Measurements from ENCODE around the gene RAP1GAP.

RAP1GAP gene

GRCh38 chr1:21670059-21670881 is 1.1 kb upstream of the RAP1GAP start:
- no peaks in the 10 kb centered on the region for H3K36me3 Mint-ChIP-seq (ENCODE audit: low read depth)
- peaks cover 32% of the 10 kb centered on the region for H3K27me3 Mint-ChIP-seq

DNA sequence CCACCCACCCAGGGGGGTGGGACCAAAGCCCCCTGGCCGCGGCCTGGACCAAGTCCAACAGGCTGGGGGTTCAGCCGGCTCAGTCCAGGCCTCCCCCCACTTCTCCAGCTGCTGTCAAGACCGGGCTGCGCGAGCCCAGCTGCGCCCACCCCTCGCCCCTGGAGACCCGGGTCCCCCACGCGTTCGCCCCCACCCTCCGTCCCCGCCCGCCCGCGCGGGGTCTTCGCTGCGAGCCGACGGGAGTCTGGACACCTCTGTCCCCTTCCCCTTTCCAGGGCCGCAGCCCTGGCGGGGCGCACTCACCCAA is 253 bp downstream of the RAP1GAP start:
- no peak overlapping the region for H3K27ac Mint-ChIP-seq
- no peaks in the 10 kb centered on the region for H3K9me3 Mint-ChIP-seq
- ATAC-seq (no peak), DNase-seq (no peak)
- H3K27me3 Mint-ChIP-seq = peaks cover 45% of the 10 kb centered on the region
- peaks cover 9% of the 10 kb centered on the region for H3K4me1 Mint-ChIP-seq
- no peaks in the 10 kb centered on the region for H3K36me3 Mint-ChIP-seq (ENCODE audit: low read depth)
- H3K4me3 Mint-ChIP-seq = no peak overlapping the region

More at GRCh38 chr1:21670059-21670881, 1.1 kb upstream of the RAP1GAP start:
- no peak overlapping the region for H3K4me3 Mint-ChIP-seq
- no peaks in the 10 kb centered on the region for H3K9me3 Mint-ChIP-seq
- no peak overlapping the region for H3K27ac Mint-ChIP-seq
- no peak for DNase-seq
- no peak for ATAC-seq
- H3K4me1 Mint-ChIP-seq = peaks cover 9% of the 10 kb centered on the region

- Mint-ChIP-seq H3K36me3 (ENCODE audit: low read depth) (no peaks in the 10 kb centered on the region), H3K4me3 (no peak overlapping the region), H3K9me3 (no peaks in the 10 kb centered on the region), H3K4me1 (peaks cover 9% of the 10 kb centered on the region), H3K27ac (no peak overlapping the region), H3K27me3 (peaks cover 48% of the 10 kb centered on the region)
- DNase-seq (no peak), ATAC-seq (no peak)
These were observed 766 bp downstream of the RAP1GAP start for GRCh38 chr1:21668232-21668950.

GRCh38 chr1:21667348-21668231 is 1.6 kb downstream of the RAP1GAP start:
- H3K36me3 Mint-ChIP-seq (ENCODE audit: low read depth) = no peaks in the 10 kb centered on the region
- H3K9me3 Mint-ChIP-seq = no peaks in the 10 kb centered on the region
- H3K4me3 Mint-ChIP-seq = no peak overlapping the region
- no peak for ATAC-seq
- no peak overlapping the region for H3K27ac Mint-ChIP-seq
- no peak for DNase-seq
- peaks cover 48% of the 10 kb centered on the region for H3K27me3 Mint-ChIP-seq
- peaks cover 9% of the 10 kb centered on the region for H3K4me1 Mint-ChIP-seq

- H3K4me3 Mint-ChIP-seq = no peak overlapping the region
- H3K27me3 Mint-ChIP-seq = peaks cover 48% of the 10 kb centered on the region
- no peak for DNase-seq
- H3K36me3 Mint-ChIP-seq (ENCODE audit: low read depth) = no peaks in the 10 kb centered on the region
- peak; percentile 3 for ATAC-seq
- no peak overlapping the region for H3K27ac Mint-ChIP-seq
- H3K9me3 Mint-ChIP-seq = no peaks in the 10 kb centered on the region
- peaks cover 9% of the 10 kb centered on the region for H3K4me1 Mint-ChIP-seq
These were observed 2.4 kb downstream of the RAP1GAP start for GRCh38 chr1:21666576-21667320.

- no peak for ATAC-seq
- peaks cover 9% of the 10 kb centered on the region for H3K4me1 Mint-ChIP-seq
- no peak overlapping the region for H3K27ac Mint-ChIP-seq
- no peak for DNase-seq
- H3K9me3 Mint-ChIP-seq = no peaks in the 10 kb centered on the region
- H3K36me3 Mint-ChIP-seq (ENCODE audit: low read depth) = no peaks in the 10 kb centered on the region
- peaks cover 54% of the 10 kb centered on the region for H3K27me3 Mint-ChIP-seq
- H3K4me3 Mint-ChIP-seq = no peak overlapping the region
These were observed 3.2 kb downstream of the RAP1GAP start for GRCh38 chr1:21665711-21666575.

GRCh38 chr1:21664806-21665588 is 4.2 kb downstream of the RAP1GAP start:
- Mint-ChIP-seq H3K4me3 (no peak overlapping the region), H3K36me3 (ENCODE audit: low read depth) (no peaks in the 10 kb centered on the region), H3K27me3 (peaks cover 52% of the 10 kb centered on the region), H3K4me1 (peaks cover 9% of the 10 kb centered on the region), H3K27ac (no peak overlapping the region), H3K9me3 (no peaks in the 10 kb centered on the region)
- no peak for DNase-seq
- ATAC-seq = no peak

DNA sequence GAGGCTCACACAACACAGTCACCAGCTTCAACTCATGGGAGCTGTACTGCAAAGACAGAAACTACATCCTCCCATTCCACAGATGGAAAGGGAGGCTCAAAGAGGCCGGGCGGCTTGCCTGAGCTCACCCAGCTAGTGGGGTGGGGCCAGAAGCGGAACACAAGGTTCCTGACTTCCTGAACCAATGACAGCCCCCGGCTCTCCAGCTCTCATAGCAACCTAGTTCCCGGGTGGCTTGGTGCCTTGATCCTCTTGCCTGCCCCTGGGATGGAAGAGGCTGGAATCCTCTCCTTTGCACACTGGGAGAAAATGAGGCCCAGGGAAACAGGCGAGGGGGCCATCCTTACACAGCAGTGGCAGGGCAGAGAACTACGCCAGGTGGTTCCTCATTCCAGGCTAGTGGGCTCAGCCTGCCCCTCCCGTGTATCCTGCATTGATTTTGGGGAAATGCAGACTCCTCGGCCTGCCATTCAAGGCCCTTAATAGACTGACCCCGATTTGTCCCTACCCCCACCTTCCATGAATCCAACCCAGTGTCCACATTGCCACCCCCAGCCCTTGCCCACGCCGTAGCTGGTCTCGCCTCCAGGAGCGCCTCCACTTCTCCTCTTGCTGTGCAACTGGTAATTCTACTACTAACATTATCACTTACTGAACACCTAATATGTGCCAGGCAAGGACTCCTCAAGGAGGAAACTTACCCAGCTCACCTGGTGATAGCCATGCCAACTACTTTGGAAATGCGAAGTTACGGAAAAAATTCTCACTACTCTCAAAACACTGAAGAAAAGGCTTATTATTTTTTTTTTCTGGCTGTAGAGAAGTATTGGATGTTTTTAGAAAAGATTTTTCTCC is 5.0 kb downstream of the RAP1GAP start:
- peaks cover 50% of the 10 kb centered on the region for H3K27me3 Mint-ChIP-seq
- no peaks in the 10 kb centered on the region for H3K36me3 Mint-ChIP-seq (ENCODE audit: low read depth)
- H3K4me3 Mint-ChIP-seq = no peak overlapping the region
- ATAC-seq (no peak), DNase-seq (no peak)
- no peaks in the 10 kb centered on the region for H3K9me3 Mint-ChIP-seq
- peaks cover 6% of the 10 kb centered on the region for H3K4me1 Mint-ChIP-seq
- no peak overlapping the region for H3K27ac Mint-ChIP-seq

- H3K36me3 Mint-ChIP-seq (ENCODE audit: low read depth) = no peaks in the 10 kb centered on the region
- H3K27ac Mint-ChIP-seq = no peak overlapping the region
- no peaks in the 10 kb centered on the region for H3K9me3 Mint-ChIP-seq
- peaks cover 6% of the 10 kb centered on the region for H3K4me1 Mint-ChIP-seq
- H3K4me3 Mint-ChIP-seq = no peak overlapping the region
- peaks cover 50% of the 10 kb centered on the region for H3K27me3 Mint-ChIP-seq
- no peak for ATAC-seq
- DNase-seq = no peak
These were observed 5.8 kb downstream of the RAP1GAP start for GRCh38 chr1:21663248-21663950.

DNA sequence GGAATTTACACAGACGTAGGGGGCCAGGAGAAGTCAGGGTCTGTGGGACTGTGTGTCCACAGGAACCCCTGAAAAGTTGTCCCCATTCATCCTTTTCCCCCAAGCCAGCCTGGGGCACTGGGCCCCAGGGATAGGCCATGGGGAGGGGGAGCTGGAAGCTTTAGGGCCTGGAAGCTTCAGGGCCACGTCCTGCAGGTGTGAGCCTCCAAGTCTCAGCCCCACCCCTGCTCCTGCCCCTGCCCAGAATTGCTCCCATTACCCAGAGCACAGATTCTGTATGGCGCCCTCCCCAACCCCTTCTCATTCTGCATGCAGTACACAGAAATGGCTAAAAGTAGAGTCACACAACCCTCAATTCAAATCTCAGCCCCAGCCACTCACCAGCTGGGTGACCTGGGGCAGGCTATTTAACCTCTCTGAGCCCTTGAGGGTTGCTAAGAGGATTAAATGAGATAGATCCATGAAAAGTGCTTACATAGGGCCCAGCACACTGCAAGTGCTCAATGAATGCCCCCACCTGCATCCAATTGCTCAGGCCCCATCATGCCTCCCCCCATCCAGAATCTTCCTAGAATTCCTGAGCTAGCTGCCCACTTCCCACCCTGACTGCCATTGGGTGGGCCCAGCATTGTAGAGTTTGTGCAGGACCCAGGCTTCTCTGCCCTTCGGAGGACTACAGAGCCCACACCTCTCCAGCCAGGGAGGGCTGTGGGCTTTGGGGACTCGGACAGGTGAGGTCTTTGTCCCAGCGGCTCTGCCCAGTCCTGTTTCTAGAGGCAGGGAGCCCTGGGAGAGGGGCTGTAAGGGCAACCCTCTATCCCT is 6.5 kb downstream of the RAP1GAP start:
- Mint-ChIP-seq H3K27ac (no peak overlapping the region), H3K27me3 (peaks cover 44% of the 10 kb centered on the region), H3K4me3 (no peak overlapping the region), H3K36me3 (ENCODE audit: low read depth) (no peaks in the 10 kb centered on the region), H3K4me1 (peaks cover 6% of the 10 kb centered on the region), H3K9me3 (no peaks in the 10 kb centered on the region)
- ATAC-seq (no peak), DNase-seq (no peak)

DNA sequence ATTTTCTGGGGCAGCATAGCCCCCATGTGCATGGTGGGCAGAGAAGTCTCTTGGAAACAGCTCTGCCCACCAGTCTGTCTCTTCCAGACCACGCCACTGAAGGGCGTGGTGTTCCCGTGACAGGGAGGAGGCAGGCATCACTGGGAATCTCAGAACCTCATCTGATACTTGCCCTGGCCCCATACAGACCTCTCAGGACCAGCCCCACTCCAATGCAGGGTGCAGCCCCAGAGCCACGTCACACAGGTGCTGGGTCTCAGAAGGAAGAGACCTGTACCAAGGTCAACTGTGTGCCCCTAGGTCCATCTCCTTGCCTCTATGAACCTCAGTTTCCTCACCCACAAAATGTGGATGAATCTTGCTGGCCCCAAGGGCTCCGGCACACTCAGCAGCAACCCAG is 7.3 kb downstream of the RAP1GAP start:
- DNase-seq = no peak
- H3K4me1 Mint-ChIP-seq = peaks cover 6% of the 10 kb centered on the region
- no peak for ATAC-seq
- H3K9me3 Mint-ChIP-seq = no peaks in the 10 kb centered on the region
- peaks cover 36% of the 10 kb centered on the region for H3K27me3 Mint-ChIP-seq
- H3K27ac Mint-ChIP-seq = no peak overlapping the region
- no peaks in the 10 kb centered on the region for H3K36me3 Mint-ChIP-seq (ENCODE audit: low read depth)
- H3K4me3 Mint-ChIP-seq = no peak overlapping the region
